Hepatocyte (in vitro differentiated cells): ENCODE results near the gene CMTM7.
A peak's percentile ranks its signal among the peaks of the same experiment; 100 is the strongest.

Experiments used
- CTCF ChIP-seq: fragments of 200-600 bp; sonication (generic); IDR thresholded peaks from 2 replicates; pipeline ENCODE4 v1.5.1; 2016; ENCODE audit warnings: antibody characterized with exemption, mild to moderate bottlenecking; ENCODE audit not compliant: poor library complexity
- EZH2 ChIP-seq: fragments of 200-600 bp; sonication (generic); IDR thresholded peaks from 2 replicates; pipeline ENCODE4 v1.6.1; 2016; ENCODE audit warnings: antibody characterized with exemption, mild to moderate bottlenecking, borderline replicate concordance

DNA sequence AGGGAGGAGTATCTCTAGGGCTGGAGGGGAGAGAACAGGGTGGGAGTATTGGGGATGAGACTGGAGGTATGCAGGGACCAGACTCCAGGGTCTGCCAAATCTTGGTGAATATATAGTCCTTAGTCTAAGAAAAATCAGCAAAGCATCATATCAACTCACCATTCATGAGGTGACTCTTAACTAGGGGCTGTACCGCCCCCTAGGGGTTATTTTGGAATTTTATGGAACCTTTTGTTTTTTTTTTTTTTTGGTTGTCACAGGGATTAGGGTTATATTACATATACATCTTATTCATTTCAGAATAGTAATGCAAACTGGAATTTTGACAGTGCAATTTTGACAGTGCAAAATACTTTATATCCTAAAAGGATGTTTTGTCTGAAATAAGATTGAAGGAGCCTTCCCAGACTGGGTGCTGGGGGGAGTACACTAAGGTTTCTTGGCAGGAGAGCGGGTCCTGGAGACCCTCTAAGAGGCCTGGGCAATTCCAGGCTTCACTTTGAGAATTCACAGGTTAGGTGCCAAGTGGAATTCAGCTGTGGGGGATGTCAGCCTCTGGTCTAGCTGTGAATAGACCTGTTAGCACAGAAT is 7.5 kb downstream of the CMTM7 start:
- TF ChIP-seq CTCF (peak; percentile 59), EZH2 (no peak)
